CD4-positive, alpha-beta T cell treated with Interferon alpha-2 for 1 hour (primary cell): ENCODE results near the gene CNTNAP5.

Experiments used
- DNase-seq, 2 donors: peaks; one replicate each; pipeline ENCODE4 v3.0.0-alpha.2; 2020 to 2022

The CNTNAP5 gene

DNA sequence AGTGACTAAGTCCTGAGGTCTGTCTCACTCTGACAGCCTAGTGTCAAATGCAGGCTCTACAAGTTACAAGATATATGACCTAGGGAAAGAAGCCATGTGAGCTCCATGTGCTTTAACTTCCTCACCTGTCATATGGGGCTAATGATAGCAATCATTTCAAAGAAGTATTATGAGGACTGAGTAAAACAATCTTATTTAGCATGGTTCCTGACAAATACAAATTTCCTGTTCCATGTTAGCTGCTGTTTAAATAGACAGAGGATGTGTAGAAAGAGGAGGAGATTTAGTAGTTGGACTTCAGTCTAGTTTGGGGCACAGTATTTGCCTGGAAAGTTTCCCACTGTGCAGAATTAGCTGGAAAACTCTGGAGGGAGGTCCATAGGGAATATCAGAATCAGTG, 545.8 kb downstream of the CNTNAP5 start:
- no peak for DNase-seq

DNA sequence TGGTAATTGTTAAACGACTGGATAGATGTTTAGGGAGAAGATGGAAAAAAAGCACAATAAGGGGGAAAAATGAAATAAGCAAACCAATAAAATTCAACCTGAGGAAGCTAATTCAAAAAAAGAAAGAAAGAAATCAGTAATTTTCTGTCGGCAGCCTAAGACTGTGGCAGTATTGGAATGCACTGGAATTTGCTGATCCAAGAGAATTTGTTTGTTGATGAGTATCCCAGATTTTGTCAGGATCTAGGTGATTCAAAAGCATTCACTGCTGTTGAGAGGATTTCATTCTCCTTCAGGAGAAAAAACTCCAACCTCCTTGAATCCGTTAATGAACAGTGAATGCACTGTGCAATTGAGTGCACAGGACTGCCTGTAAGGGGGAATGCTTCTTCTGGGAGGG, 546.7 kb downstream of the CNTNAP5 start:
- DNase-seq, result no peak

DNA sequence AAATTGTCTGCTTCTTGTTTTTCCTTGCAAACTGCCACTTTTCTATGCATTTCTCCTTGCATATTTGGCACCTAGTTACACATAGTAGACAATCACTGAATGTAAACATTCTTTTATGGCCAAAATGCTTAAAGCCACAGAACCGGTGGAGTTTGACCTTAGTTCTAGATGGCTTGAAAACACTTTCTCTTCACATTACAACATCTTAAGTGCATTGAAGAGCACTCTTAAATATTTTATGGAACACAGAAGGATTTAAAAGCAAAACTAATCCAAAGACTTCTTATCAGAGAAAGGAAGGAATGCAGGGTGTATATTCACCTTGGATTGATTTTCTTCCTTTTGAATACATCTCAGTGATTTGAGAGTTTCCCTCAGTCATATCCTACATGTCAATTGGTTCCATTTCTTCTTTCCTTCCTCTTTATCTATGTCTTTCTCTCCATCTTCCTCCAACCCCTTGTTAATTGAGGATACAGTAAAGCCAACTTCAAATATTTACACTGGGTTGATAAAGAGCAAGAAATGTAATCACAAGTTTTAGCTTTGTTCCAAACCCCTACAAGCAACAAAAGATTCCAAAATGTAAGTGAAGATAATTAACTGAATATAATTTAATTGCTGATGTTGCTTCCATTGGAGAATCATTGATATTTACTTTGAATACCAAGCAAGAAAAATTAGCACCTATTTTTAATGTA, 548.0 kb downstream of the CNTNAP5 start:
- DNase-seq, result no peak

DNA sequence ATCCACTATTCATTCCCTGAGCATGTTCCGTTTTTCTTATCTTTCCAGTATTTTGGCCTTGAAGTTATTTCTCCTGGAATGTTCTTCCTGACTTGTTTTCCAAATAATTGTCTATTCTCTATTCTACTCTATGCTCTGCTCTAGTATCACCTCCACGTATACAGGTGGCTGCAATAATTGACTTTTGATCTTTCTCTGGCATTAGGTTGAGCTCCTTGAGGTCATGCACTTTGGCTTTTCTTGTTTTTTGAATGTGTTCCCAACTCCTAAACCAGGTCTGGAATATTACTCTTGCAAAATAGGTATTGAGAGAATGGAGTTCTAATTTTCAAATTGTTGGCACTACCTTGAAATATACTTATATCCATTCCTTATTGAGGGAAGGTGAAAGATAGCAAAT, 550.4 kb downstream of the CNTNAP5 start:
- DNase-seq, result no peak

DNA sequence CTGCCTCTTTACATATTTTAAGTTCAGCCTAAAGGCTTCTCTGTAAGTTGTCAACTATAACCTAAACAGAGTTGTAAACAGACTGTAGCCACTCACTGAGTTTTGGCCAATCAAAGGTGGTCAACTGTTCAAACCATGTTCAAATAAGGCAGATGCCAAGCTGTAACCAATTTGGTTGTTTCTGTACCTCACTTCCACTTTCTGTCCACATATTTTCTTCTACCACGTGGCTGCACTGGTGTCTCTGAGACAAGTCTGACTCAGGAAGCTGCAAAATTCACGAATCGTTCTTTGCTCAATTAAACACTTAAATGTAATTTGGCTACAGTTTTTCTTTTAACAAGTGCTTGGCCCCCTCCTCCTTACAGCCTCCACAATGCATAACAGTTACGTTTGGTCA, 555.2 kb downstream of the CNTNAP5 start:
- no peak for DNase-seq

DNA sequence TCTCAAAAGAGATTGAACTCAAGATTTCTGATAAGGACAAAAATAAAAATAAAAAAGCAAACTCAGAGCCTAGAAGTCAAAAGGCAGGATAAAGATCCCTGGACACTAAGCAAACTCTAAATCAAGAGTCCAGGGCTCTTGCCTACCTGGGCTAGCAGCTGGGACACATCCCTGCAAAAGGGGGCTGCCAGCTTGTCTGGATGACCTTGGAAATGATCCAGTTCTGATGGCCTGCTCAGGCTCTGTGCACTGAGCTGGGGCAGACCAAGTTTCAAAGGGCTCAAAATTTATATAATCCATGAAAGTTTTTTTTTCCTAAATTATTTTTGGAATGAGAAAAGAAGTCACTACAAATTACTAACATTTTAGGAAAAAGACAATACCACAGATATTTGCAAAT, 557.3 kb downstream of the CNTNAP5 start:
- DNase-seq, result no peak

DNA sequence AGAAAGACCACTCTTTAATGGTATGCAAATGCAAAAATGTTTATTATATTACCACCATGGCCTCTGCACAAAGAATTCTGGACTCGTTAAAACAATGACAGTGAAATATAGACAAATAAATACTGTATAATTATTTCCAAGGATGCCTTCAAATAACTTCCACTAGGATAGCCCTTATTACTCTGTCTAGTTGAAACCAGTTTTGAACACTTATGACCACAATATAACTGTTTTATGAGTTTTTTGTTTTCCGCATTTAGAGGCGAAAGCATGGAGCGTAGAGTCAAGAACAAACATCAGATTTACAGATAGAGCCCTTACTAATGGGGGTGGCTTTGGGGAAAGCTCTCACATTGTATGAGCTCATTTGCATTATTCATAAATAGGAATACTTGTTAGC, 559.5 kb downstream of the CNTNAP5 start:
- no peak for DNase-seq

DNA sequence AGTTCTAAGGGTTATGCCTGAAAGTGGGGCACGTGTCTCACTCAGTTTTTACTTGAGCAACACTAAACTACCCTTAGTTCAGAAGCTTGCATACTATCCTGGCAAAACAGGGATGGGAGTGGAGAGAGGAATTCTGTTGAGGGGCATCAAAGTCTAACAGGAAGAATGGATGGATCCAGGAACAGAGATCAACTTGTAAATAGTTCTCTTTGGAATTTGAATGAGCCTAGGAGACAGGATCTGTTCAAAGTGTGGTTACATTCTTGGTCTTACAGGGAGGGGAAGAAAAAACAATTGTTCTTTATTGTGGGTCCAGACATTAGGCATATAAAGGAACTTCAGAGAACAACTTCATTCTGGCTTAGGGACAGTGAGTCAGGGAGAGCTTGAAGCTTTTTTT, 560.2 kb downstream of the CNTNAP5 start:
- no peak for DNase-seq

DNA sequence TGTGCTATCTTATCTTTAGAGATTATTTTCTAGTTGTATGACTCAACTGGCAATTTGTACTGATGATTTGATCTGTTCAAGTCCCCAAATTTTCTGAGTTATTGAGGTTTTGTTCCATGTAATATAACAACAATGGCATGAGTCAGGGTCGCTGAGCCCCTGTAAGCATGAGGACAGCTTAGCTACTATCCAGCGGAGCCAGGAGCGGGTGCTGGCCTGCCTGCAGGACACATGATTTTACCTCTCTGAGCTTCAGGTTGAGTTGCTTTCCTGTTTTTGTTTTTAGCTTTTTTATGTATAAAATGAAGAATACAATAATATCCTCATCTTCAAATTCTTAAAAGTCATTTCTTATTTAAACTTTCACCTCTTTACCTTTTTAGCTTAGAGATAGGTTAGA, 561.1 kb downstream of the CNTNAP5 start:
- no peak for DNase-seq

DNA sequence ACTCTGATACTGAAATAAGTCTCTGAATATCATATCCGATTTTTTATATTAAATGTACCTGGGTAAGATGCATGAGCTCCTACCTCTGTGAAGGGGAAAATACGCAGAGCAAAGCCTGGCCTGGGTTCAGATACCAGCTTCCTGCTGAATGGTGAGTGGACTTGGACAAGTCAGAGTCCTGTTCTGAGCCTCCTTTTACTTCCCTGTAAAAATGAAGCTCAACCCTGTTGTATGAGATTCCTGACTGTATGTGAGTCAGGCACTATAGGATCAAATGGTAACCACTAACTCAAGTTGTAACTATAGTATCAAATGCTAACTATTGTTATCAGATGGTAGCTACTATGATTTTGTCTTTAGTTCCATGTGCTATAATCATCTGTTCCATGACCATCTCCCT, 561.7 kb downstream of the CNTNAP5 start:
- DNase-seq, result no peak

DNA sequence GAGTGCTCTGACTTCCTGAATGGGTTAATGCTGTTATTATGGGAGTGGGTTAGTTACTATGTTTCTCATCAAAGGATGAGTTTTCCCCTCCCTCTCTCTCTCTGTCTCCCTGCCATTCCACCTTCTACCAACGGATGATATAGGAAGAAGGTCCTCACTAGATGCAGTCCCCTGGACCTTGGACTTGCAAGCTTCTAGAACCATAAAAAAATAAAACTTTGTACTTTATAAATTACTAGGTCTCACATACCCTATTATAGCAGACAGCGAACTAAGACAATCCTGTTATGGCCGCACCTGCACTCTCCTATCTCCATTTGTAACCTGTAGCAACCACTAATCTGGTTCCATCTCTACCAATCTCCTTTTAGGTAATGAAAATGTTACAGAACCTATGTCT, 564.9 kb downstream of the CNTNAP5 start:
- no peak for DNase-seq

DNA sequence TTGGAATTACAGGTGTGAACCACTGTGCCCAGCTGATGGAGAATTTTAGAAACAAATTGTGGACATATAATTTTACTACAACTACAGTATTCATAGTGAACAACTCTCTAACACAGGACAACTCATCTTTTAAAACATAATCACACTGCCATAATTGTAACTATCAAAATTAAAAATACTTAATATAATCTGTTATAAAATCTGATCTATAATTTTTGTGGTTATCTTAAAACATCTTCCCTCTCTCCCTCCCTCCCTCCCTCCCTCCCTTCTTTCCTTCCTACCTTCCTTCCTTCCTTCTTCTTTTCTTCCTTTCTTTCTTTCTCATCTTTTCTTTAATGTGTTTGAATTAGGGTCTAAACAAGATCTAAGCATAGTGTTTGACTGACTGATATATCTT, 577.7 kb downstream of the CNTNAP5 start:
- no peak for DNase-seq

DNA sequence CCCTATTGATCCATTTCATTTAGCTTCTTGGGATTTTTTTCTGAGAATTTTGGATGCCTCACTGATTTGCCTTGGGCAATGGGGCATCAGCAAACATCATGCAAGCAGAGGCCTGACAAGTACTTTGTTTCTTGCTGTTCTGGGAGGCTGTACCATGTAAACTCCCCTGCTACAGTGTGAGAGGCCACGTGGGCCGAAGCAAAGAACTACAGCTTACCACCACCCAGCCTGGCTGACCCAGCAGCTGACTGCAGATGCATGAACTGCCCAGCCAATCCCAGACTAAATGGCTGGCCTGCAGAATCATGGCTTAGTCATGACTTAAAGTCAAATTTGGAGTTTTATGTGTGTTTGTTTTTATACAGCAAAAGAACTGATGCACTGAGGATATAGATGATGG, 579.9 kb downstream of the CNTNAP5 start:
- DNase-seq, result no peak

DNA sequence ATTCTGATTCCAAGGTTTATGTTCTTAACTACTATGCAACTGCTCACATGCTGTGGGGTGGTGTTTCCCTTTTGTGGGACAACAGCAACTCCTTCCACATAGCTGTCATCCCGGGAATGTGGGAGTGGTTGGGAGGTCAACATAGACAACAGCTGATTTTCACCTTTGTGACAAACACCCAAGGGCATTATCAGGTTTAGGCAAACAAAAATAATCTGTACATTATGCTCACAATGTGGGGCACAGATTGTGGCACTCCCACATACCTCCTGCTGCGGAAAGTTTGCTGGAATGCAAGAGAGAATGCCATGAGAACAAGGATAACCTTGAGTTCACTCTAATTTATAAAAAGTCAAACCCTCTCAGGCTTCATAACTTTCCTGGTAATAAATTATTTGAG, 582.6 kb downstream of the CNTNAP5 start:
- no peak for DNase-seq

DNA sequence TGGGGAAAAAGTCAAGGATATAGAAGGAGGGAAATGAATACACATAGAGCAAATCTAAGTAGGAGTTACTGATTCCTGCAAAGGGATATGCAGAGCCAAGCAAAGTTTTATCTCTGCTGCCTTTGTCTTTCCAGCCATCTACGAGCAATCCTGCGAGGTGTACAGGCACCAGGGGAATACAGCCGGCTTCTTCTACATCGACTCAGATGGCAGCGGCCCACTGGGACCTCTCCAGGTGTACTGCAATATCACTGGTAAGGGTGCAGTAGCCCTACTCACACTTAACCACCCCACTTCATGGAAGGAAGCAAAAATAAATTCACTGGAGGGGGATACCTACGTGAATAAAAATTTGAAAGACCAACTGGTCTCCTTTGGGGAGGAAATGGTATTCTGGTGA, 584.6 kb downstream of the CNTNAP5 start:
- DNase-seq, result no peak

DNA sequence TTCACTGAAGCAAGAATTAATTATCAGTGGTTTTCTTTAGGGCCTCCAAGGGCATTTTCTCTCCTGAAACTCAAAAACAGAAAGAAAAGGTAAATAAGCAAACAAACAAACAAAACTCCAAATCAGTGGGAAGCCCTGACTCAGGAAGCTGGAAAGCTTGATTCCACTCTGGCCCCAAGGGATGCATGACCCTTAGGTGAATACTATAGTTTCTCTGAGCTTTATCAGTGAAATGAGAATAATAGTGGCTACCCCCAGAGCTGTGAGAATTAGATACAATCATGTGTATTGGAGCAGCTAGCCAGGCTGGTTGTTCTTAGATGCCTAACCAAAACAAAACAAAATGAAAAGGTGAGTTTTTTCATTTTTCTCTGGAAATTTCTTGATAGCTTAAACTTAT, 585.1 kb downstream of the CNTNAP5 start:
- DNase-seq, result no peak

DNA sequence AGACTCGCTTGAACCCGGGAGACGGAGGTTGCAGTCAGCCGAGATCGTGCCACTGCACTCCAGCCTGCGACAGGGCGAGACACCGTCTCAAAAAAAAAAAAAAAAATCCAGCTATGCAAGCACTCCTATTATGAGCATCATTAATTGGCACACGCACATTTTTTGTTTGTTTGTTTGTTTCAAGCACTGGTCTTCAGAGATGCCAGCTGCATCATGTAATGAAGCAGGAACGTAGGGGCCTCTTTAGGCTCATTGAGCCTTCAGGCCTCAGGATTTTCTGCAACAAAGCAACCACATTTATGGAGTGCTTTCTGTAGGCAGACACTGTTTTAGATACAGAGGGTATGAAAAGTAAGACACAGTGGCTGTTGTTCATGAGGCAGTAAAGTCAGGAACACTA, 585.8 kb downstream of the CNTNAP5 start:
- DNase-seq, result no peak

DNA sequence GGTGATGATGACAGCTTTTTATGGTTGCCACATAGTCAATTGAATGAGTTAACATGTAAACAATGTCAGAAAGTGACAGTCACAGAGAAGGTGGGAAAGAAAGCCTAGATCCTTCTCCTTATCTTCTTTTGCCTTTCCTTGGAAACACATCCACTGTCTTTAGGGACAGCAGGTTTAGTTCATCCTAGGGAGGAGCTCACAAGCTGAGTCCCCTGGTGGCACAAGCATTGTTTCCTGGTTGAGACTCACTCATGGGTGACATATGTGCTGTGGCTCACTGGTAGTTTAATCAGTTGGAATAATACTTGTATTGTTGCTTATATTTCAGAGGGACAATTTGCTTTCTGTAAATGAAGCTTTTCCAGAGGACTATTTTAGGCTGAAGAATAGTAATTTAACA, 598.5 kb downstream of the CNTNAP5 start:
- no peak for DNase-seq

DNA sequence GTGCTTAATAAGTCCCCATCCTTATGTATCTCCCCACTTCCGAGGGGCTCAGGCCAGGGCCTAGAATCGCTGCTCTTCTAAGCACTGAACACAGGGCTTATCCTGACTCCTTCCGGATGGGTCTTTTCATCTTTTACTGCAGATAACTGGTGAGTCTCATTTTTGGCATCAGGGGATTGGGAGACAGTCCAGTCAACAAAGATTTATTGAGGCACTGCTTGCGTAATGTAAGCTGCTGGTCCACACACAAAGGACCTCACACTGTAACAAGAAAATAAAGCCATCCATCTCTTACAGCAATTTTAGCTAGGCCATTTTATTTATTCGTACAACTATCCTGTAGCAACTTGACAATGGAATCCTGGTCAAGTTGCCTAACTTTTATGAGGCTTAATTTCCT, 600.5 kb downstream of the CNTNAP5 start:
- DNase-seq, result no peak

DNA sequence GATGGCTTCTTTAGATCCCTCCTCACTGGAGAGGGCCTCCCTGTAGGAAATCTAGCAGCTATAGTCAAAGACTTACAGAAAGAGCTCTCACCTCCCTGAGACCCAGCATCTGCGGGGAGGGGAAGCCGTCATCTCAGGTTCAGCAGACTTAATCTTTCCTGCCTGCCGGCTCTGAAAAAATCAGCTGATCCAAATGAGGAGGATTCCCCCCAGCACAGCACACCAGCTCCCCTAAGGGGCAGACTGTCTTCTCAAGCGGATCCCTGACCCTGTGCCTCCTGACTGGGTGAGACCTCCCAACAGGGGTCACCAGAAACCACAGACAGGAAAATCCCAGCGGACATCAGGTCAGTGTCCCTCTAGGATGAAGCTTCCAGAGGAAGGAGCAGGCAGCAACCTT, 601.9 kb downstream of the CNTNAP5 start:
- DNase-seq, result no peak

DNA sequence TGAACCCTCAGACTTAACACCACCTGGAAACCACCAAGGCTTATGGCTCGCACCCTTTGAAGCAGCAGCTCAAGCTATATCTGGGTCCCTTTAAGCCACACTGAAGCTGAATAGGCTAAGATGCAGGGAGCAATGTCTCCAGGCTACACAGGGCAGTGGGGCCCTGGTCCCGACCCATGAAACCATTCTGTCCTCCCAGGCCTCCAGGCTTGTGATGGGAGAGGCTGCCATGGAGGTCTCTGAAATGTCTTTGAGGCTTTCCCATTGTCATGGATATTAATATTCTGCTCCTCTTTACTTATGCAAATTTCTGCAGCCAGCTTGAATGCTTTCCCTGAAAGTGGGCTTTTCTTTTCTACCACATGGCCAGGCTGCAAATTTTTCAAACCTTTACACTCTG, 608.7 kb downstream of the CNTNAP5 start:
- DNase-seq, result no peak

DNA sequence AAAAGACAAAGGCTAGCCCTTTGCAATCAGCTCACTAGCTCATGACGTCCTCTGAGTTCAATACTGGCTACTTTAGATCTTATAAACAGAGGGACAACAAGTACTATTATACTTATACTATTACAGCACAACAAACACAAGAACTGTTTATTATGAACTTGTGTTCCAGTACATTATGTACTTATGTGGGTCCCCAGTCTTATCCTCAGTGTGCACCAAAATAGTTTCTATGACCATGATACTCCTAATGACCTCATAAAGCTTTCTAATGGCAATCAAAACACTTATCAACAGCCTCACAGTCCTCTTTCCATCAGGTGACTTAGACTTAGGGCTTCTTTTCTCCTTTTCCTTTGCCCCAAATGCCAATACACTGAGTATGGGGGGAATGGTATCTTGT, 614.4 kb downstream of the CNTNAP5 start:
- DNase-seq, result no peak

DNA sequence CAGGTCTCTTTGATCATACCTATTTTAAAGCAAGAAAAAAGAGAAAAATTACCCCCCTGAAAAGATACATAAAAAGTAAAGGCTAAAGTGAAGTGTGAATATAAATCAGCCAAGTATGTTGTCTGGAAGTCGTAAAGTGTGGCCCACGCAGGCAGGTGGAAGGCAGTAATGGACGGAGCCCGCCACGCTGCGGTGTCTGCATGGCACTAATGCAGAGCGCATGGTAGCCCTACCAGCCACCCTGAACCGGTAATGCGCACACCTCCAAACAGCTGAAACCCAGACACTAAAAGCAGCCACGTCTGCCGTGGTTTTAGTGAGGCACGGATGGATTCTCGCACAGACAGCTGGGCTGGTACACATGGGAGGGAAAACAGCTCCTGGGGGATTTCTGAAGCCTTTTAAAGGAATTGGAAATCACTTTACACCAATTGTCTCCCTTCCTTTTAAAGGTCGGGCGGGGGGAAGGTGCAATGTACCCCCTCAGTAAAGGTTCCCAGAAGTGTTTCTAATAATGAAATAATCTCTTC, 615.2 kb downstream of the CNTNAP5 start:
- DNase-seq, result no peak

DNA sequence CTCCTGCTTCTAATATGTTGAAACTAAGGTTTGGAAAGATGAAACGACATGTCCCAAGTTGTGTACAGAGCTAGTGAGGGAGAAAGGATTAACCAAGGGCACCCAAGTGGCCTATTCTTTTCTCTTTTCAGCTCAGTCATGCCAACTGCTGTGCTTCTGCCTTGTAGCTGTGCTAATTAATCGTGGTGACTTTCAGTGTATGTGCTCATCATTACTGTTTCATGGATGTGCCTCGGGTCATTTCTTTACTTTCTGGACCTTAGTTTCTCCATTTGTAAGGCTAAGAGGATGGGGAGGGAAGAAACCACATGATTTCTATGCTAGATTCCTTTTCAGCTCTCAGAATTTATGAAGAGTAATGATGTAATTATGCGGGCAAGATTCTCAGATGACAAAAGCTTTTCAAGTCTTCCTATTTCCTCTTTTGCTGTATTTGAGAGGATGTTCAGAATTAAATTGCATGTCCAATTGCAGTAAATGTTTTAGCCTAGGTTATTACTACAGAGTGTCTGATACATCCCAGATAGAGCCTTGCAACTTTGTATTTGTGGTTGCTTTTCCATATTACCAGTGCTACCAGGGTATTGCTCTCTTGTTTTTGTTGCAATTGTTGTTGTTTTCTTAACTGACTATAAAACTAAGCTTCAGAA, 621.2 kb downstream of the CNTNAP5 start:
- no peak for DNase-seq

DNA sequence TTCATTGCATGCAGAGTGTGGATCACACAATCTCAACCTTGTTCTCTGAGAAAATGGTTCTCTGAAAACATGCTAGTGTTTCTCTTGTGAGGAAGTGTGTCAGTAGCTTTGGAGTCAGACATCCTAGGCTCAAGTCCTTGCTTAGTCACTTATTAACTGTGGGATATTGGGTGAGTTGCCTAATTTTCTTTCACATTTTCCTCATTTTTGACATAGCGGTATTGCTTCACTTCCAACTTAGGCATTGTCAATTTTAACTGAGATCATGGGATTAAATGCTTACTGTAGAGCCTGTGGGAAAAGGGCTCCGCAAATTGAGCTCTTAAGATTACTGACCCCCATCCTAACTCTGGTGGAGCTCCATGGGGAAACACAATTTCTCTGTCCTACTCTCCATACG, 622.2 kb downstream of the CNTNAP5 start:
- DNase-seq, result no peak
